SKM-1 (cell line): ENCODE data around the gene CPSF4.
A peak's percentile ranks its signal among the peaks of the same experiment; 100 is the strongest.
"Not testable (repeated sequence)": the region's sequence is repeated elsewhere in the genome, so short reads cannot be mapped to it uniquely, and the experiment has no call there.

Experiments used
- DNase-seq: peaks from one replicate; lab custom pipeline; 2025; ENCODE audit not compliant: unreplicated experiment; lab: John Stamatoyannopoulos, UW

The CPSF4 gene

DNA sequence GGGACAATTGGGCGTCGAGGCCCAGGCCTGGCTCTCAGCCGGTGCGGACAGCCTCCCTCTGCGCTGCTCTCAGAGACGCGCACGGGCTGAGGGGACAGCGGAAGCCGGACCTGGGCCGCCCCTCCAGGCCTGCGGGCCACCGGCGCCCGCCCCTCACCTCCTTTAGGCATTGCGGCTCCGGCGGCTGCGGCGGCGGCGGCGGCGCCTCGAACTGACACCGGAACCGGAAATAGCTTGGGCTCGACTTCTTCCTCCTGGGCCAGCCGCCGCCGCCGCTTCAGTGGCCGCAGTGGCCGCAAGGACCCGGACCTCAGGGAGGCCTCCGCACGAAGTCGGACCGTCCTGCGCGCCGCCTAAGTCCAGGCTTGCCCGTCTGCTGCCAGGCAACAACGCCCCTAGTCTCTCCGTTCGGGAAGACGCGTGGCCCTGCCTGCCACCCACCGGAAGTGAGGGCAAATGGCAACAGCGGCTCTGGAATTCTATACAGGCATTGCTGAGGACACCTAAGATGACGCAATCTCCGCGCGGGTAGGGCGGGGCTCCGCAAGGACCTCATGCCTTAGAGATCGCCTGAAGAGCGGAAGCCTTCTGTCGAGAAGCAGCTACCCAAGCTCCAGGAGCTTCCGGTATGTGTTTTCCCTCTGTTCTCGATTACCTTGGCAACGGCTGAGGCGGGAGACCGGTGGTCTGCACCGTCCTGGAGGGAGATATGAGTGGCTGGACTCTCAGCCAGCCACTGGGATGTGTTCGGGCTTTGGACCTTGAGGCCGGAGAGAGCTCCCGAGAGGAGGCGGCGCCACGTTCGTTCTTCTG, 30.2 kb upstream of the CPSF4 start, which contains the start of the genes BUD31 and PDAP1:
Gene BUD31, plus strand, starts transcription at position 591 of the 813 bp plus-strand sequence. CDS start 2,124 bp downstream, outside the sequence.
Gene PDAP1, minus strand, starts transcription at position 219 of the 813 bp plus-strand sequence. Its CDS starts 49 bp downstream, at position 170.
- DNase-seq, result peak; percentile 86

GRCh38 chr7:99409192-99409572, 29.6 kb upstream of the CPSF4 start:
- DNase-seq, result no peak

DNA sequence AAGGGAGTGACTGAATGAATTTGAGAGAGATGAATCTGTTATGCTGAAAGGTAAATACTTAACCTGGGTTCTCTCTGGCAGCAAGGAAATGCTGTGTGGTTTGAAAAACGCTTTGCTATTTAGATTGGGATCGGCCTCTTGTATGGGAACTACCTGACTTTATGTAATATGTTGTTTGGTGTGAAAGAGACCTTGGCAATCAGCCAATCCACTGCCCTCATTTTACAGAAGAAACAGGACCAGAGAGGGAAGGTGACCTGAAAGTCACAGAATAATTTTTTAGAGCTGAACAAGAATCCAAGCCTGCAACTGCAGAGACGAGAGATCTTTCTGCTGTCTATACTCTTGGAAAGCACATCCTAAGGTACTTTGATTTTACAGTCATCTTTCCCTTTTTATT, 28.9 kb upstream of the CPSF4 start:
- no peak for DNase-seq

DNA sequence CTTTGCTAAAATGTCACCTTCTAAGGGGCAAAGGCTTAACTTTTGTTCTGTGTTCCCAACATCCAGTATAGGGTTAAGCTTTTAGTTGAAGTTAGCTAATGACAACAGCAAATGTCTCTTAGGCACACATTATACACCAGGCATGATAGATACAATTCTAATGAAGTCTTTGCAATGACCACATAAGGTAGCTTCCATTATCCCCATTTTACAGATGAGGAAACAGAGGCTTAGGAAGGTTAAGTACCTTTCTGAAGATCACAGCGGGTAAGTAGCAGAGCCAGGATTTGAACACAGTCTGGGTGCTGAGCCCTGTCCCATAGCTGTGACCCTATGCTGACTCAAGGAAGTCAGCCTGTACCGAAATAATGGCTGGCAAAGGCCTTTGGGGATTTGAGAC, 28.1 kb upstream of the CPSF4 start:
- no peak for DNase-seq

DNA sequence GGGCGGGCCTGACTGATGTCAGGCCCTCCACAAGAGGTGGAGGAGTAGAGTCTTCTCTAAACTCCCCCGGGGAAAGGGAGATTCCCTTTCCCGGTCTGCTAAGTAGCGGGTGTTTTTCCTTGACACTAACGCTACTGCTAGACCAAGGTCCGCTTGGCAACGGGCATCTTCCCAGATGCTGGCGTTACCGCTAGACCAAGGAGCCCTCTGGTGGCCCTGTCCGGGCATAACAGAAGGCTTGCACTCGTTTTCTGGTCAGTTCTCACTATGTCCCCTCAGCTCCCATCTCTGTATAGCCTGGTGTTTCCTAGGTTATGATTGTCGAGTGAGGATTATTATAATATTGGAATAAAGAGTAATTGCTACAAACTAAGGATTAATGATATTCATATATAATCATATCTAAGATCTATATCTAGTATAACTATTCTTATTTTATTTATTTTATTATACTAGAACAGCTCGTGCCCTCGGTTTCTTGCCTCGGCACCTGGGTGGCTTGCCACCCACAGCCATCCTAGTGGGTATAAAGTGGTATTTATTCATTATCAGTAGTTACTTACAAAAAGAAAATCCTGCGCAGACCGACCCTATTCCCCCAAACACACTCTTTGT, 23.1 kb upstream of the CPSF4 start:
- not testable (repeated sequence) for DNase-seq

- no peak for DNase-seq
Measured at GRCh38 chr7:99418260-99418659, 20.5 kb upstream of the CPSF4 start.

GRCh38 chr7:99419323-99420021, 19.3 kb upstream of the CPSF4 start:
- DNase-seq, result no peak

DNA sequence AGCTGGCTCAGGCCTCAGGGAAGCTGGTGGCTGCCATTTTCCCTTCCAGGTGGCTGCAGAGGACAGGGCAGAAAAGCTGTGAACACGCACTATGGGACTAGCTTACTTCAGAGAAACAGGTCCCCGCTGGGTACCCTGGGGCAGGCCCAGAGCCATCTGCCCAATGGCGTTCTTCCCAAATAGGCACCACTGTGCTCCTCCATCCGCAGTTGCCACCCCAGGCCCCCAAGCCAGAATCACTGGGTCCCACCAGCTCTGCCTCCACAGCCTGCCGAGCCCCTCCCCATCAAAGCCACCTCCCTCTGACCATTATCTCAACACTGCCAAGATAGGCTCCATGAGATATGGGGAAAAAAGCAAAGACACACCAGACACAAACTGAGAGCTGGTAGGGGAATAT, 18.5 kb upstream of the CPSF4 start:
- no peak for DNase-seq

DNA sequence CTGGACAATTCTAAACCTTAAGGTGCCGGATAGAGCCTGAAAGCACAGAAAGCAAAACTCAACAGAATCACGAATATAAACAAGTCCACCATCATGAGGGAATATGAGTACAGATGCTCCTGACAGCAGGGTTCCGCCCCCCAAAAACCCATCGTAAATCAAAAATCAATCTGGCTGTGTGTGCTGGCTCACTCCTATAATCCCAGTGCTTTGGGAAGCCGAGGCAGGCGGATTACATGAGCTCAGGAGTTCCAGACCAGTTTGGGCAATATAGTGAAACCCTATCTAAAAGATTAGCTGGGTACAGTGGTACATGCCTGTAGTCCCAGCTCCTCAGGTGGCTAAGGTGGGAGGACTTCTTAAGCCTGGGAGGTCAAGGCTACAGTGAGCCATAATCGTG, 17.8 kb upstream of the CPSF4 start:
- DNase-seq, result no peak

DNA sequence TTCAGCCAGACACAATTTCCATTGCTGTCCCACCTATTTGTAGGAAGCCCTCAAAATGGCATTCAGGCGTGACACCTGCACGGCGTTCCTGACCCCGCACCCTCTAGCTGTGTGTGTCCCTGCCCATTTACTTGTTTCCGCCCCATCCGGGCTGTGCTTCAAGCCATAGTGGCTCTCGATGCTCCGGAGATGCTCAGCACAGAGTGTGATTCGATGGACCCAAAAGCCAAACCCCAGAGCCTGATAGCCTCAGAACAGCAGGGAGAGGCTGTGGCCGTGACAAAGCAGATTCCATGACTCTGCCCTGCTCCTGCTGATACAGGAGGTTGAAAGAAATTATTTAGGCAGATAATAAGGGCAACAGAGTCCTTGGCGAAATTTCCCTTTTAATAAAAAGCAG, 16.6 kb upstream of the CPSF4 start:
- DNase-seq, result no peak

DNA sequence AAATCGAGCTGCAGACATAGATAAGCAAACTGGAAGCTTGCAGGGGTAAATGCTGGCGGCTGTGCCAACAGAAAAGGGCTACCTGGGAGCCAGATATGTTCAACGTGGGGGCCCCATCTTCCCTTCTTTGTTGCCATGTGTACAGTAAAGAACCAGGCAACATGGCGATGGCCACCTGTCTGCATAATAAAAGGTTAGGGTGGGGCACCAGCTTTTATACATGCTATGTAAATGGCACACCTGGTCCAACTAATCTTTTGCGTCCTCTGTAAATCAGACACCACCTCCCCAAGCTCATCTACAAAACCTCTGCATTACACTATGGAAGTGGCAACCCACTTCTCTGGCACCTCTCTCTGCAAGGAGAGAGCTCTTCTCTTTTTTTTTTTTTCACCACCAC, 16.1 kb upstream of the CPSF4 start:
- no peak for DNase-seq

GRCh38 chr7:99424932-99425730, 13.6 kb upstream of the CPSF4 start:
- no peak for DNase-seq

GRCh38 chr7:99428972-99429566, 9.7 kb upstream of the CPSF4 start:
- DNase-seq, result no peak

DNA sequence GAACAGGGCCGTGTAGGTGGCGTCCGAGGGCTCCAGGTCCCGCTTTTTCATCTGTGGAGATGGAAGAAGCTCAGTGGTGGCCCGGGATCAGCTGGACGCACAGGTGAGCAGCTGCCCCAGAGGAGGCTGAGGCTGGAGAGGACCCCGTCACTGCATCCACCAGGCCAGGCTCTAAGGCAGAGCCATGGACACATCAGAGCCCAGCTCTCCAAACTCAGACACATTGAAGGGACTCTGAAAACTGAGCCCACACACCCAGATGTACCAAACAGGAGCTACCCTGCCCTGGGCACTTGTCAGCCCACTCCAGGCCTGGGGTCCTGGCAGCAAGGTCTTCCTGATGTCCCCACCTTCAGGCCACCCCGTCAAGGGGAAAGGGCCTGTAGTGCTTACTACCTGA, 9.0 kb upstream of the CPSF4 start:
- no peak for DNase-seq

- not testable (repeated sequence) for DNase-seq
Measured at GRCh38 chr7:99431756-99432540, 6.8 kb upstream of the CPSF4 start.

DNA sequence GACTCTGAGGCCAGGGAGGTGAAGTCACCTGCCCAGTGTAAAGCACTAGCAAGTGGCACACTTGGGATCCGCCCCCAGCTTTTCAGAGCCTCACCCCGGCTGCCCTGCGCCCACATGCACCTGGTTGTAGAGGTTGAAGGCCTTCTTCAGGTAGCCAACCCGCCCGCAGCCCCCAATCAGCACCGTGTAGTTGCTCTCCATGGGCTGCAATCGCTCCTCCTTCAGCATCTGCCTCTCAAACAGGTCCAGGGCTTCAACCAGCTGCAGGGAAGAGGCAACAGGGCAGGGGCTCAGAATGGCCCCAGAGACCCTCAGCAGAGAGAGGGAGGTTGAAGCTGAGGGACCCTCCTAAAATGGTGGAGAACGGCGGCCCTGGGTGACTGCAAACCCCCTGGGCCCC, 5.6 kb upstream of the CPSF4 start:
- no peak for DNase-seq

DNA sequence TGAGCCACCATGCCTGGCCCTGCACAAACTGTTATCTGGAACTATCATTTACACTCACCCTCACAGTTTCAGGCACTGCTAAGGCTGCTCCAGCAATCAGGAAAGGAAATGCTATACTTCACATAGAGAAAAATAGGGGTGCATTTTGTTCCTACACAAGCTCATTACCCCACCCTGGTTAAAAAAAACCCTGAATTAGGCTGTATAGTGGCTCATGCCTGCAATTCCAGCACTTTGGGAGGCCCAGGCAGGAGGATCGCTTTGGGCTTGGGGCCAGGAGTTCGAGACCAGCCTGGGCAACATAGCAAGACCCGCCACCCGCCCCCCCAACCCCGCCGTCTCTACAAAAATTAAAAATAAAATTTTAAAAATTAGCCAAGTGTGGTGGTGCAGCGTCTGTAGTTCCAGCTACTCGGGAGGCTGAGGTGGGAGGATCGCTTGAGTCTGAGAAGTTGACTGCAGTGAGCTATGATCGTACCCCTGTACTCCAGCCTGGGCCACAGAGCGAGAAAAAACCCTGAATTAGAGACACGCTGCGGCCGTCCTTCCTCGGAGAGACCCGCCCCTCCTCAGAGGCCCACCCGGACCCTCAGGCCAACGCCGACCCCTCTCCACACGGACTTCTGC, 684 bp upstream of the CPSF4 start:
- DNase-seq, result no peak

- DNase-seq, result no peak
Measured at GRCh38 chr7:99440195-99440594, 1.5 kb downstream of the CPSF4 start.

DNA sequence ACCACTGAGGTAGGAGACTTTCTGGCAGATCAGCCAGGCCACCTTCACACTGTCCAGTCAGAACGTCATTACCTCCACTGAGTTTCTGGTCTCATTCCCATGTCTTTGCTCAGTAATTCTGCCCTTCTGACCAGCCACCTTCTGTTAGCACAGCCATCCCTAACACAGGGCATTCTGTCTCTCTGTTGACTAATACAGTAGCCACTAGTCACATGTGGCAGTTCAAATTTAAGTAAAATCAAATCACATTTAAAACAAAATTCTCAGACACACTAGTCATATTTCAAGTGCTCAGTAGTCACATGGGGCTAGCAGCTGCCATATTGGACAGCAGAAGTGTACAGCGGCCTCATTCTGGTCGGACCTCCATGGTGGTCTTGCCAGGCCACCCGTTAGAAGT, 7.4 kb downstream of the CPSF4 start:
- DNase-seq, result no peak
